Activated T-cell treated with anti-CD3 and anti-CD28 coated beads for 48 hours (primary cell): ENCODE data around the gene TBC1D8.
"Not testable (repeated sequence)": the region's sequence is repeated elsewhere in the genome, so short reads cannot be mapped to it uniquely, and the experiment has no call there.

Experiments used
- DNase-seq: peaks from one replicate; pipeline ENCODE4 v3.0.0-alpha.2; 2020; ENCODE audit warnings: low read depth

TBC1D8 gene

GRCh38 chr2:101151146-101151858, at the start of gene TBC1D8:
TBC1D8 (minus strand) TSS chr2:101151382; CDS start chr2:101151253, 129 bp downstream.
- DNase-seq: peak; percentile 65

- DNase-seq: no peak
These were observed 49.5 kb upstream of the TBC1D8 start for GRCh38 chr2:101200676-101201075.

- no peak for DNase-seq
These were observed 48.1 kb upstream of the TBC1D8 start for GRCh38 chr2:101199251-101199791.

- DNase-seq: no peak
These were observed 46.6 kb upstream of the TBC1D8 start for GRCh38 chr2:101197814-101198213.

GRCh38 chr2:101197215-101197745, 46.1 kb upstream of the TBC1D8 start:
- no peak for DNase-seq

GRCh38 chr2:101195871-101196661, 44.9 kb upstream of the TBC1D8 start:
- DNase-seq: no peak

- DNase-seq: no peak
These were observed 41.9 kb upstream of the TBC1D8 start for GRCh38 chr2:101193033-101193626.

- no peak for DNase-seq
These were observed 39.8 kb upstream of the TBC1D8 start for GRCh38 chr2:101190747-101191516.

- DNase-seq: no peak
These were observed 37.7 kb upstream of the TBC1D8 start for GRCh38 chr2:101188683-101189405.

- no peak for DNase-seq
These were observed 35.9 kb upstream of the TBC1D8 start for GRCh38 chr2:101187131-101187530.

GRCh38 chr2:101185656-101186055, 34.5 kb upstream of the TBC1D8 start:
- DNase-seq: no peak

- DNase-seq: no peak
These were observed 33.9 kb upstream of the TBC1D8 start for GRCh38 chr2:101185085-101185484.

GRCh38 chr2:101179982-101180381, 28.8 kb upstream of the TBC1D8 start:
- DNase-seq: no peak

GRCh38 chr2:101176803-101177202, 25.6 kb upstream of the TBC1D8 start:
- DNase-seq: no peak

- no peak for DNase-seq
These were observed 24.8 kb upstream of the TBC1D8 start for GRCh38 chr2:101175991-101176390.

GRCh38 chr2:101173707-101174295, 22.6 kb upstream of the TBC1D8 start:
- DNase-seq: peak; percentile 21

- DNase-seq: not testable (repeated sequence)
These were observed 18.6 kb upstream of the TBC1D8 start for GRCh38 chr2:101169822-101170221.

GRCh38 chr2:101168706-101169105, 17.5 kb upstream of the TBC1D8 start:
- no peak for DNase-seq

GRCh38 chr2:101167532-101167931, 16.4 kb upstream of the TBC1D8 start:
- not testable (repeated sequence) for DNase-seq

- no peak for DNase-seq
These were observed 12.8 kb upstream of the TBC1D8 start for GRCh38 chr2:101164021-101164420.
